NCI-H1436 (cell line): ENCODE results near the gene MBD3.
"Not testable (repeated sequence)": the region's sequence is repeated elsewhere in the genome, so short reads cannot be mapped to it uniquely, and the experiment has no call there.

Experiments used
- DNase-seq: peaks from one replicate; lab custom pipeline; 2025; lab: John Stamatoyannopoulos, UW

Gene MBD3

GRCh38 chr19:1539749-1540148 is 52.9 kb downstream of the MBD3 start:
- DNase-seq = not testable (repeated sequence)

GRCh38 chr19:1538978-1539377 is 53.7 kb downstream of the MBD3 start:
- DNase-seq = no peak

- DNase-seq = not testable (repeated sequence)
Observed at GRCh38 chr19:1535699-1536098, 57.0 kb downstream of the MBD3 start.

GRCh38 chr19:1534972-1535371 is 57.7 kb downstream of the MBD3 start:
- DNase-seq = no peak

GRCh38 chr19:1533510-1534150 is 59.0 kb downstream of the MBD3 start:
- DNase-seq = no peak

- no peak for DNase-seq
Observed at GRCh38 chr19:1532003-1532402, 60.7 kb downstream of the MBD3 start.

GRCh38 chr19:1531587-1531986 is 61.1 kb downstream of the MBD3 start:
- DNase-seq = no peak

GRCh38 chr19:1530856-1531255 is 61.8 kb downstream of the MBD3 start:
- not testable (repeated sequence) for DNase-seq

GRCh38 chr19:1529430-1529816 is 63.2 kb downstream of the MBD3 start:
- DNase-seq = no peak

- DNase-seq = no peak
Observed at GRCh38 chr19:1528596-1529429, 63.9 kb downstream of the MBD3 start.

- DNase-seq = no peak
Observed at GRCh38 chr19:1527650-1528309, 64.9 kb downstream of the MBD3 start.

GRCh38 chr19:1526979-1527649 is 65.6 kb downstream of the MBD3 start:
- no peak for DNase-seq

- no peak for DNase-seq
Observed at GRCh38 chr19:1526066-1526778, 66.4 kb downstream of the MBD3 start.

GRCh38 chr19:1525343-1525742 is 67.3 kb downstream of the MBD3 start:
- no peak for DNase-seq

- DNase-seq = no peak
Observed at GRCh38 chr19:1524972-1525325, 67.7 kb downstream of the MBD3 start.

GRCh38 chr19:1524287-1524971 is 68.2 kb downstream of the MBD3 start:
- no peak for DNase-seq
